Esophagus muscularis mucosa (tissue), 4 donors: ENCODE data around the gene TNRC6A.

Source experiments
- CTCF ChIP-seq, 3 experiments: fragments of 200-600 bp in 2 of 3; fragments of 450-650 bp in 1 of 3; sonication (generic) in 2 of 3; IDR thresholded peaks; one replicate each; pipeline ENCODE4 v1.5.1; 2017 to 2019; ENCODE audit warnings: antibody characterized with exemption in 3 of 3, mild to moderate bottlenecking in 2 of 3, moderate library complexity in 1 of 3
- EP300 ChIP-seq: sonication (generic); formaldehyde crosslinking; IDR thresholded peaks from one replicate; pipeline ENCODE4 v1.6.1; 2017; ENCODE audit warnings: antibody characterized with exemption
- POLR2A ChIP-seq: fragments of 450-650 bp; IDR thresholded peaks from one replicate; pipeline ENCODE4 v1.6.1; 2017; ENCODE audit warnings: antibody characterized with exemption, moderate library complexity, mild to moderate bottlenecking, low read depth
- POLR2AphosphoS5 ChIP-seq, 2 donors: sonication (generic); formaldehyde crosslinking; IDR thresholded peaks; one replicate each; pipeline ENCODE4 v1.6.1; 2017; ENCODE audit warnings: antibody characterized with exemption in 2 of 2

GRCh38 chr16:24873028-24873427 lies 143.6 kb downstream of the TNRC6A start:
- TF ChIP-seq CTCF (IDR thresholded peaks at IDR 0.05) (no peak), POLR2A (no peak), EP300 (no peak), POLR2AphosphoS5 (IDR thresholded peaks at IDR 0.05) (no peak)
